Activated CD8-positive, alpha-beta memory T cell treated with anti-CD3 and anti-CD28 coated beads, Interleukin-2, amount 50 U/mL, for 24 hours (primary cell): ENCODE results near the gene STK25.
A peak's percentile ranks its signal among the peaks of the same experiment; 100 is the strongest.

Experiments
- DNase-seq: peaks from one replicate; pipeline ENCODE4 v3.0.0-alpha.2; 2020; ENCODE audit errors: extremely low read depth

The STK25 gene

GRCh38 chr2:241508240-241509154, at the start of gene STK25:
TSS of gene STK25 (minus strand) at chr2:241508584. CDS start at chr2:241508035, 549 bp downstream.
- DNase-seq: peak; percentile 90

- no peak for DNase-seq
Measured at GRCh38 chr2:241556746-241557145, 48.4 kb upstream of the STK25 start.

GRCh38 chr2:241555711-241556110, 47.3 kb upstream of the STK25 start:
- no peak for DNase-seq

- DNase-seq: no peak
Measured at GRCh38 chr2:241554610-241555322, 46.4 kb upstream of the STK25 start.

GRCh38 chr2:241553981-241554380, 45.6 kb upstream of the STK25 start:
- no peak for DNase-seq

GRCh38 chr2:241553512-241553830, 45.1 kb upstream of the STK25 start:
- DNase-seq: no peak

GRCh38 chr2:241551998-241552737, 43.8 kb upstream of the STK25 start:
- no peak for DNase-seq

GRCh38 chr2:241551599-241551997, 43.2 kb upstream of the STK25 start:
- no peak for DNase-seq

- DNase-seq: no peak
Measured at GRCh38 chr2:241550616-241551580, 42.5 kb upstream of the STK25 start.

GRCh38 chr2:241548451-241548835, 40.1 kb upstream of the STK25 start:
- no peak for DNase-seq

- no peak for DNase-seq
Measured at GRCh38 chr2:241547781-241548450, 39.5 kb upstream of the STK25 start.

- no peak for DNase-seq
Measured at GRCh38 chr2:241546771-241547498, 38.6 kb upstream of the STK25 start.

- DNase-seq: no peak
Measured at GRCh38 chr2:241545523-241546473, 37.4 kb upstream of the STK25 start.

GRCh38 chr2:241545106-241545505, 36.7 kb upstream of the STK25 start:
- no peak for DNase-seq

GRCh38 chr2:241542278-241542605, 33.9 kb upstream of the STK25 start:
- no peak for DNase-seq

GRCh38 chr2:241541564-241542277, 33.3 kb upstream of the STK25 start:
- DNase-seq: no peak

GRCh38 chr2:241540771-241541561, 32.6 kb upstream of the STK25 start:
- peak; percentile 32 for DNase-seq

- no peak for DNase-seq
Measured at GRCh38 chr2:241540401-241540770, 32.0 kb upstream of the STK25 start.
